ENCODE results near the gene SLC35F3.
"Not testable (repeated sequence)": the region's sequence is repeated elsewhere in the genome, so short reads cannot be mapped to it uniquely, and the experiment has no call there.

Gene SLC35F3

GRCh38 chr1:234188454-234188792, 283.9 kb downstream of the SLC35F3 start:
- DNase-seq (ENCODE audit: low read depth, low spot score), result no peak

GRCh38 chr1:234197839-234198238, 293.4 kb downstream of the SLC35F3 start:
- no peak for DNase-seq (ENCODE audit: low read depth, low spot score)

GRCh38 chr1:234199476-234200127, 295.1 kb downstream of the SLC35F3 start:
- no peak for DNase-seq (ENCODE audit: low read depth, low spot score)

- DNase-seq (ENCODE audit: low read depth, low spot score), result no peak
Observed at GRCh38 chr1:234200566-234200965, 296.1 kb downstream of the SLC35F3 start.

GRCh38 chr1:234201600-234201999, 297.1 kb downstream of the SLC35F3 start:
- DNase-seq (ENCODE audit: low read depth, low spot score), result no peak

- DNase-seq (ENCODE audit: low read depth, low spot score), result no peak
Observed at GRCh38 chr1:234205966-234206365, 301.5 kb downstream of the SLC35F3 start.

- DNase-seq (ENCODE audit: low read depth, low spot score), result no peak
Observed at GRCh38 chr1:234206651-234207284, 302.3 kb downstream of the SLC35F3 start.

- DNase-seq (ENCODE audit: low read depth, low spot score), result no peak
Observed at GRCh38 chr1:234208351-234208750, 303.9 kb downstream of the SLC35F3 start.

- no peak for DNase-seq (ENCODE audit: low read depth, low spot score)
Observed at GRCh38 chr1:234208791-234209190, 304.3 kb downstream of the SLC35F3 start.

GRCh38 chr1:234210429-234210828, 306.0 kb downstream of the SLC35F3 start:
- not testable (repeated sequence) for DNase-seq (ENCODE audit: low read depth, low spot score)

GRCh38 chr1:234211855-234212254, 307.4 kb downstream of the SLC35F3 start:
- DNase-seq (ENCODE audit: low read depth, low spot score), result not testable (repeated sequence)

GRCh38 chr1:234212764-234213657, 308.5 kb downstream of the SLC35F3 start:
- DNase-seq (ENCODE audit: low read depth, low spot score), result no peak

GRCh38 chr1:234213658-234214128, 309.2 kb downstream of the SLC35F3 start:
- DNase-seq (ENCODE audit: low read depth, low spot score), result no peak

- no peak for DNase-seq (ENCODE audit: low read depth, low spot score)
Observed at GRCh38 chr1:234214129-234214910, 309.8 kb downstream of the SLC35F3 start.

- DNase-seq (ENCODE audit: low read depth, low spot score), result no peak
Observed at GRCh38 chr1:234214911-234215892, 310.7 kb downstream of the SLC35F3 start.

- DNase-seq (ENCODE audit: low read depth, low spot score), result no peak
Observed at GRCh38 chr1:234216116-234216703, 311.7 kb downstream of the SLC35F3 start.

- DNase-seq (ENCODE audit: low read depth, low spot score), result no peak
Observed at GRCh38 chr1:234217316-234217840, 312.9 kb downstream of the SLC35F3 start.

GRCh38 chr1:234218078-234218477, 313.6 kb downstream of the SLC35F3 start:
- no peak for DNase-seq (ENCODE audit: low read depth, low spot score)

- no peak for DNase-seq (ENCODE audit: low read depth, low spot score)
Observed at GRCh38 chr1:234219711-234220110, 315.2 kb downstream of the SLC35F3 start.

- no peak for DNase-seq (ENCODE audit: low read depth, low spot score)
Observed at GRCh38 chr1:234221601-234222000, 317.1 kb downstream of the SLC35F3 start.

Measured in brain pericyte (primary cell).